IMR-90 (cell line): ENCODE results near the gene TTC39C. TPM values are rescaled to one million over a fixed set of nuclear protein-coding genes. Genes with fewer than 3 reads are reported as not detected.

Source experiments
- ATAC-seq: fragments of 200-7000 bp; cut with Tn5 transposase; 2 replicates; pipeline ENCODE4 v1.9.1; 2020; ENCODE audit warnings: low read depth, mild to moderate bottlenecking, moderate library complexity
- BruUV-seq: library from RNA; stranded (reverse); fragments of 400-500 nt; replicated peaks from 2 replicates; lab custom pipeline; 2021; lab: Mats Ljungman, UMichigan
- CTCF ChIA-PET: fragments of 300-600 bp; formaldehyde crosslinking; extraction: SDS; loops from one replicate; lab custom pipeline; 2021; ENCODE audit warnings: antibody characterized with exemption; lab: Yijun Ruan, JAX
- POLR2A ChIA-PET: fragments of 300-600 bp; sonication (Branson Sonifier 250); formaldehyde crosslinking; loops from one replicate; lab custom pipeline; 2022; ENCODE audit warnings: antibody characterized with exemption; ENCODE audit not compliant: unreplicated experiment; lab: Charles Lee
- DNase-seq: peaks from one replicate; pipeline ENCODE4 v3.0.0; 2013
- H2AFZ ChIP-seq: replicated peaks from 2 replicates; pipeline ENCODE3; 2013; ENCODE audit warnings: low read length, mild to moderate bottlenecking; ENCODE audit not compliant: poor library complexity
- H2AK5ac ChIP-seq: 2 replicates; pipeline ENCODE4 v1.6.1; 2013; ENCODE audit warnings: low read depth, low read length, inconsistent platforms
- H2AK9ac ChIP-seq: replicated peaks from 2 replicates; pipeline ENCODE3; 2013; ENCODE audit warnings: mild to moderate bottlenecking, low read depth, low read length, moderate library complexity; ENCODE audit not compliant: poor library complexity
- H2BK120ac ChIP-seq: 2 replicates; pipeline ENCODE4 v1.6.1; 2013; ENCODE audit warnings: low read depth, low read length, inconsistent platforms
- H2BK15ac ChIP-seq: 3 replicates; pipeline ENCODE4 v1.6.1; 2013; ENCODE audit warnings: low read depth, low read length, inconsistent platforms
- H2BK20ac ChIP-seq: 2 replicates; pipeline ENCODE4 v1.6.1; 2013; ENCODE audit warnings: low read depth, mild to moderate bottlenecking, inconsistent platforms, low read length, moderate library complexity
- H2BK5ac ChIP-seq: 2 replicates; pipeline ENCODE4 v1.6.1; 2013; ENCODE audit warnings: mild to moderate bottlenecking, low read depth, low read length, inconsistent platforms; ENCODE audit not compliant: poor library complexity, severe bottlenecking
- H3K14ac ChIP-seq: replicated peaks from 2 replicates; pipeline ENCODE4 v1.6.1; 2013; ENCODE audit warnings: low read depth, low read length, inconsistent platforms
- H3K18ac ChIP-seq: 2 replicates; pipeline ENCODE4 v1.6.1; 2013; ENCODE audit warnings: low read depth, low read length, control low read depth
- H3K23ac ChIP-seq: 2 replicates; pipeline ENCODE4 v1.6.1; 2013; ENCODE audit warnings: low read depth, low read length, inconsistent platforms
- H3K27ac ChIP-seq: 2 replicates; pipeline ENCODE4 v1.5.1; 2013; ENCODE audit warnings: mild to moderate bottlenecking, control low read depth, low read length; ENCODE audit not compliant: insufficient read depth
- H3K27me3 ChIP-seq: 2 replicates; pipeline ENCODE4 v1.6.1; 2013; ENCODE audit warnings: low read length; ENCODE audit not compliant: control insufficient read depth, insufficient read depth
- H3K36me3 ChIP-seq: 2 replicates; pipeline ENCODE4 v1.6.1; 2013; ENCODE audit warnings: low read length, mixed read lengths; ENCODE audit not compliant: control insufficient read depth, insufficient read depth
- H3K4ac ChIP-seq: 2 replicates; pipeline ENCODE4 v1.6.1; 2013; ENCODE audit warnings: low read depth, low read length, inconsistent platforms
- H3K4me1 ChIP-seq: 2 replicates; pipeline ENCODE4 v1.6.1; 2013; ENCODE audit warnings: low read length, mixed read lengths; ENCODE audit not compliant: control insufficient read depth, insufficient read depth
- H3K4me2 ChIP-seq: 2 replicates; pipeline ENCODE4 v1.6.1; 2013; ENCODE audit warnings: low read depth, mild to moderate bottlenecking, control low read depth, low read length, moderate library complexity
- H3K4me3 ChIP-seq: 2 replicates; pipeline ENCODE4 v1.5.1; 2013; ENCODE audit warnings: low read depth, mild to moderate bottlenecking, control low read depth, low read length, moderate library complexity; ENCODE audit not compliant: insufficient read depth
- H3K56ac ChIP-seq: 2 replicates; pipeline ENCODE4 v1.6.1; 2013; ENCODE audit warnings: low read length, inconsistent platforms; ENCODE audit not compliant: insufficient read depth; ENCODE audit errors: extremely low read depth
- H3K79me1 ChIP-seq, 2 experiments: 2 replicates each; pipeline ENCODE4 v1.6.1; 2013; ENCODE audit warnings: low read length in 2 of 2, inconsistent platforms in 1 of 2, low read depth in 1 of 2
- H3K9ac ChIP-seq: 2 replicates; pipeline ENCODE4 v1.6.1; 2013; ENCODE audit warnings: low read depth, low read length, control low read depth
- H3K9me1 ChIP-seq: 2 replicates; pipeline ENCODE4 v1.6.1; 2013; ENCODE audit warnings: low read length, inconsistent platforms; ENCODE audit not compliant: insufficient read depth
- H3K9me3 ChIP-seq: 2 replicates; pipeline ENCODE4 v1.6.1; 2013; ENCODE audit warnings: low read length; ENCODE audit not compliant: control insufficient read depth, insufficient read depth
- H4K20me1 ChIP-seq: 2 replicates; pipeline ENCODE4 v1.6.1; 2013; ENCODE audit warnings: low read length, inconsistent platforms; ENCODE audit not compliant: insufficient read depth
- H4K5ac ChIP-seq: 2 replicates; pipeline ENCODE4 v1.6.1; 2013; ENCODE audit warnings: mild to moderate bottlenecking, low read depth, low read length, control low read depth
- H4K8ac ChIP-seq, 2 experiments: 2 replicates each; pipeline ENCODE4 v1.6.1; 2013; ENCODE audit warnings: low read depth in 2 of 2, low read length in 2 of 2, control low read depth in 1 of 2, inconsistent platforms in 1 of 2
- H4K91ac ChIP-seq: 2 replicates; pipeline ENCODE4 v1.6.1; 2013; ENCODE audit warnings: low read depth, low read length, inconsistent platforms; ENCODE audit not compliant: insufficient read depth
- CEBPB ChIP-seq: IDR thresholded peaks from 2 replicates; pipeline ENCODE4 v1.6.1; 2012; ENCODE audit warnings: low read depth, low read length, improper control_type of control experiment
- CHD1 ChIP-seq: IDR thresholded peaks from 2 replicates; pipeline ENCODE4 v1.6.1; 2012; ENCODE audit warnings: low read depth, low read length, improper control_type of control experiment
- ELK1 ChIP-seq: fragments of 150-350 bp; IDR thresholded peaks from 2 replicates; pipeline ENCODE4 v1.6.1; 2016; ENCODE audit warnings: low read depth, mild to moderate bottlenecking, low read length, moderate library complexity, borderline replicate concordance
- FOS ChIP-seq: fragments of 150-350 bp; IDR thresholded peaks from 2 replicates; pipeline ENCODE4 v1.6.1; 2016; ENCODE audit warnings: low read depth, low read length
- MAFK ChIP-seq: IDR thresholded peaks from 2 replicates; pipeline ENCODE4 v1.6.1; 2012; ENCODE audit warnings: low read depth, low read length, improper control_type of control experiment
- MAZ ChIP-seq: IDR thresholded peaks from 2 replicates; pipeline ENCODE4 v1.6.1; 2012; ENCODE audit warnings: low read depth, mild to moderate bottlenecking, low read length, improper control_type of control experiment, moderate library complexity, borderline replicate concordance
- MXI1 ChIP-seq: IDR thresholded peaks from 2 replicates; pipeline ENCODE4 v1.6.1; 2012; ENCODE audit warnings: low read depth, mild to moderate bottlenecking, low read length, moderate library complexity, borderline replicate concordance
- NFE2L2 ChIP-seq: fragments of 150-350 bp; IDR thresholded peaks from 2 replicates; pipeline ENCODE4 v1.6.1; 2016; ENCODE audit warnings: low read depth, mild to moderate bottlenecking, low read length
- POLR2A ChIP-seq: IDR thresholded peaks from 2 replicates; pipeline ENCODE4 v1.6.1; 2012; ENCODE audit warnings: mild to moderate bottlenecking, low read depth, low read length
- RAD21 ChIP-seq: IDR thresholded peaks from 2 replicates; pipeline ENCODE4 v1.6.1; 2012; ENCODE audit warnings: low read length, improper control_type of control experiment
- RCOR1 ChIP-seq: IDR thresholded peaks from 2 replicates; pipeline ENCODE4 v1.6.1; 2012; ENCODE audit warnings: mild to moderate bottlenecking, low read length, improper control_type of control experiment; ENCODE audit not compliant: insufficient replicate concordance
- RFX5 ChIP-seq: IDR thresholded peaks from 2 replicates; pipeline ENCODE4 v1.8.0; 2012; ENCODE audit warnings: low read depth, mild to moderate bottlenecking, low read length, moderate library complexity
- SMC3 ChIP-seq: fragments of 150-350 bp; IDR thresholded peaks from 2 replicates; pipeline ENCODE4 v1.6.1; 2016; ENCODE audit warnings: low read depth, mild to moderate bottlenecking, antibody characterized with exemption, low read length, moderate library complexity
- USF2 ChIP-seq: fragments of 150-350 bp; IDR thresholded peaks from 2 replicates; pipeline ENCODE4 v1.6.1; 2017; ENCODE audit warnings: mild to moderate bottlenecking, antibody characterized with exemption, low read length, low read depth
- dilution Hi-C: fragments of 300-500 bp; cut with HindIII; formaldehyde crosslinking; loops from one replicate; pipeline ENCODE4 v1.14.3; 2018; ENCODE audit warnings: low sequenced_read_pairs; ENCODE audit not compliant: unreplicated experiment
- in situ Hi-C: fragments of 300-500 bp; cut with MboI; formaldehyde crosslinking; loops from 3 replicates; pipeline ENCODE4 v1.14.3; 2019; ENCODE audit warnings: low sequenced_read_pairs, inconsistent platforms, mixed read lengths
- intact Hi-C: fragments of 100-400 bp; cut with micrococcal nuclease; formaldehyde crosslinking; loops from 2 replicates; pipeline ENCODE4 v1.10.0; 2022
- polyA plus RNA-seq, 3 experiments: library from polyadenylated mRNA; depleted of rRNA; stranded (reverse); fragments of >200 nt; gene quantifications; 2 replicates each; pipeline ENCODE4 v1.2.3, GENCODE V29; 2012; ENCODE audit warnings: low replicate concordance in 1 of 3
- total RNA-seq: library from RNA; depleted of rRNA; stranded (reverse); fragments of >200 nt; gene quantifications from 2 replicates; pipeline ENCODE4 v1.2.3, GENCODE V29; 2012
- TF ChIP-seq, protein P1 (sequence below): conservative IDR thresholded peaks from 2 replicates; pipeline ENCODE4 v1.5.1; 2012; ENCODE audit warnings: mild to moderate bottlenecking, low read depth, low read length, improper control_type of control experiment

TTC39C gene
- total and polyA plus RNA-seq, 2 of the 4 experiments (the other 2 are of a cell fraction): 8.0 to 20.8 TPM

DNA sequence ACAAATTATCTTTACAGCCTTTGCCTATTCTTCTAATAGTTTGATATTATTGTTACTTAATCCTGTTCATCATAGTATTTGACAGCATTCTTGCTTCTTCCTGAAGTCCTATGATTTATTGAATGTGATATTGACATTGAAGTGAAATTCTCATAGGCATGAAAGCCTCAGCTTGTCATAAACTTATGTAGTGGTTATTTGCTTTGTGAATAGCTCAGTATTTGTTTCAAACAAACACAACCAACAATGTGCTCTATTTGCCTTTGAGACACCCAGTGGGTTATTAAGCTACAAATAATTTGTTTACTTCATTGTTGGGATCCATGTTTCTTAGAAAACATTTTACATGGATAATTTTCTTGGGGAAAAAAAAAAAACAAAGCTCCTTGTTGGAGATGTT is 57.2 kb downstream of the TTC39C start:
- Histone ChIP-seq H4K91ac (no peak overlapping the region), H4K8ac (no peak overlapping the region), H3K79me1 (peaks cover 0 to under 1% of the 10 kb centered on the region in 2 experiments; a peak in 2 of 4 replicates), H2BK120ac (no peak overlapping the region), H3K27me3 (no peaks in the 10 kb centered on the region), H3K9ac (no peak overlapping the region), H2BK20ac (no peak overlapping the region), H3K36me3 (peaks cover 14% of the 10 kb centered on the region), H4K20me1 (peaks cover 9% of the 10 kb centered on the region; the same call in 1 of the 2 replicates), H4K5ac (no peak overlapping the region), H3K23ac (no peak overlapping the region), H3K4me1 (peaks cover 4% of the 10 kb centered on the region), H3K14ac (no peak overlapping the region), H3K9me3 (no peaks in the 10 kb centered on the region), H3K27ac (no peak overlapping the region), H3K4me3 (no peak overlapping the region), H3K4me2 (no peak overlapping the region), H2AK9ac (no peak overlapping the region), H2AK5ac (no peak overlapping the region), H3K9me1 (peaks cover 10% of the 10 kb centered on the region), H3K56ac (no peak overlapping the region), H2BK5ac (no peak overlapping the region), H2BK15ac (no peak overlapping the region), H2AFZ (no peak overlapping the region), H3K4ac (no peak overlapping the region), H3K18ac (no peak overlapping the region)
- POLR2A ChIA-PET: interaction anchor here (0.6 kb wide), 1 partner anchor 49 kb away, joined by 5 read pairs; no protein-coding TSS in a partner anchor
- DNase-seq (no peak), ATAC-seq (no peak)
- in situ Hi-C loops (no loop called here), dilution Hi-C loops (no loop called here), intact Hi-C loops (no loop called here)
- TF ChIP-seq ELK1 (no peak), MAFK (no peak), SMC3 (no peak), RAD21 (no peak), NFE2L2 (no peak), MAZ (no peak), RCOR1 (no peak), CHD1 (no peak), CEBPB (no peak), RFX5 (no peak), MXI1 (no peak), FOS (no peak), POLR2A (no peak), USF2 (no peak)
- TF ChIP-seq, protein P1, sequence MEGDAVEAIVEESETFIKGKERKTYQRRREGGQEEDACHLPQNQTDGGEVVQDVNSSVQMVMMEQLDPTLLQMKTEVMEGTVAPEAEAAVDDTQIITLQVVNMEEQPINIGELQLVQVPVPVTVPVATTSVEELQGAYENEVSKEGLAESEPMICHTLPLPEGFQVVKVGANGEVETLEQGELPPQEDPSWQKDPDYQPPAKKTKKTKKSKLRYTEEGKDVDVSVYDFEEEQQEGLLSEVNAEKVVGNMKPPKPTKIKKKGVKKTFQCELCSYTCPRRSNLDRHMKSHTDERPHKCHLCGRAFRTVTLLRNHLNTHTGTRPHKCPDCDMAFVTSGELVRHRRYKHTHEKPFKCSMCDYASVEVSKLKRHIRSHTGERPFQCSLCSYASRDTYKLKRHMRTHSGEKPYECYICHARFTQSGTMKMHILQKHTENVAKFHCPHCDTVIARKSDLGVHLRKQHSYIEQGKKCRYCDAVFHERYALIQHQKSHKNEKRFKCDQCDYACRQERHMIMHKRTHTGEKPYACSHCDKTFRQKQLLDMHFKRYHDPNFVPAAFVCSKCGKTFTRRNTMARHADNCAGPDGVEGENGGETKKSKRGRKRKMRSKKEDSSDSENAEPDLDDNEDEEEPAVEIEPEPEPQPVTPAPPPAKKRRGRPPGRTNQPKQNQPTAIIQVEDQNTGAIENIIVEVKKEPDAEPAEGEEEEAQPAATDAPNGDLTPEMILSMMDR: no peak
- BruUV-seq: no TSS peak
- CTCF ChIA-PET: interaction anchor here (0.6 kb wide), 1 partner anchor 226 kb away, joined by 4 read pairs; no protein-coding TSS in a partner anchor
